ENCODE results near the gene FGD5. TPM values are rescaled to one million over a fixed set of nuclear protein-coding genes. Genes with fewer than 3 reads are reported as not detected.

Gene FGD5
- polyA plus RNA-seq, 3 donors: 0.03 TPM; not detected in 2

DNA sequence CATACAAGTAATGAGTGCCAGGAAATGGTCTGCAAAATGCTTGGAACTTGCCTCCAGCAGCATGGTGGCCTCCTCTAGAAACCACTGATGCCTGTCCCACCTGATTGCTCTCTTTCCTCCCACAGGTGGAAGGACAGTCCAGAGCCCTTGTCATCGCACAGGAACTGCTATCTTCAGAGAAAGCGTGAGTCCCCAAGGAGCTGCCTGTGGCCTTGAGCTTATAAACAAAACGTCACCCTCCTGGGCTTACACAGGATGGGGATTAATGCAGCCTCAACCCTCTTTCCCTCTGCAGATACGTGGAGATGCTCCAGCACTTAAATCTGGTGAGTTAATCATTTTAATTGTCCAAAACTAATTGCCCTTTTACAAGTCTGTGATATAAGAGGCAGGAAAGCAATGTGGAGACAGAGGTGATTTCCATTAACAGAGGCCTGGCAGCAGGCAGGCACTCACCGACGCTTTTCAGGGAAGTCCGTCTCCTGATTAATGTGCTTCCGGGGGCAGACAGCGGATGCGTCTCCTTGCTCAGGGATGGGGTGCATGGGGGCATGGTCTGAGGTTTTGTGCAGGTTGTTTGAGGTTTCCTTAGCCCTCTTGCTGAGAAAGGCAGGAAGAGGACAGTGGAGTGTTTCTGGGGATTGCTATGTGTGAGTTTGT, 61.8 kb downstream of the FGD5 start:
- Mint-ChIP-seq H3K27me3 (ENCODE audit: low read depth in 3 of 3) (peaks cover 0 to 5% (median 4%) of the 10 kb centered on the region in 3 donors), H3K27ac (peak overlapping the region in 1 of 7 donors; percentile 30), H3K4me3 (no peak overlapping the region), H3K4me1 (peaks cover 5% of the 10 kb centered on the region), H3K9me3 (no peaks in the 10 kb centered on the region), H3K36me3 (no peaks in the 10 kb centered on the region)
- H3K9ac ChIP-seq (ENCODE audit: insufficient read depth, low read length, poor library complexity, severe bottlenecking): no peak overlapping the region
- H3K4me2 ChIP-seq (replicated peaks; ENCODE audit: extremely low read depth, low read length, poor library complexity, severe bottlenecking): no peak overlapping the region
- H3K36me3 ChIP-seq (replicated peaks in 1 of 2; ENCODE audit: control insufficient read depth in 1 of 2, insufficient read depth in 2 of 2, low read length in 2 of 2): no peaks in the 10 kb centered on the region
- no peak overlapping the region for H3K27ac ChIP-seq (ENCODE audit: low read depth in 1 of 2, low read length in 2 of 2)
- H3K4me3 ChIP-seq (replicated peaks in 1 of 3; ENCODE audit: low read depth in 2 of 3, low read length in 3 of 3): no peak overlapping the region
- DNase-seq: no peak
- H4K20me1 ChIP-seq (ENCODE audit: insufficient read depth, low read length): no peaks in the 10 kb centered on the region
- no peaks in the 10 kb centered on the region for H3K4me1 ChIP-seq (ENCODE audit: control insufficient read depth in 1 of 2, insufficient read depth in 2 of 2, low read length in 2 of 2)
- H3K27me3 ChIP-seq (ENCODE audit: control insufficient read depth in 2 of 2, insufficient read depth in 2 of 2, low read length in 2 of 2): no peaks in the 10 kb centered on the region
- no peaks in the 10 kb centered on the region for H3K9me3 ChIP-seq (replicated peaks in 1 of 2; ENCODE audit: control insufficient read depth in 1 of 2, insufficient read depth in 1 of 2, low read length in 2 of 2)
- TF ChIP-seq, protein P1, sequence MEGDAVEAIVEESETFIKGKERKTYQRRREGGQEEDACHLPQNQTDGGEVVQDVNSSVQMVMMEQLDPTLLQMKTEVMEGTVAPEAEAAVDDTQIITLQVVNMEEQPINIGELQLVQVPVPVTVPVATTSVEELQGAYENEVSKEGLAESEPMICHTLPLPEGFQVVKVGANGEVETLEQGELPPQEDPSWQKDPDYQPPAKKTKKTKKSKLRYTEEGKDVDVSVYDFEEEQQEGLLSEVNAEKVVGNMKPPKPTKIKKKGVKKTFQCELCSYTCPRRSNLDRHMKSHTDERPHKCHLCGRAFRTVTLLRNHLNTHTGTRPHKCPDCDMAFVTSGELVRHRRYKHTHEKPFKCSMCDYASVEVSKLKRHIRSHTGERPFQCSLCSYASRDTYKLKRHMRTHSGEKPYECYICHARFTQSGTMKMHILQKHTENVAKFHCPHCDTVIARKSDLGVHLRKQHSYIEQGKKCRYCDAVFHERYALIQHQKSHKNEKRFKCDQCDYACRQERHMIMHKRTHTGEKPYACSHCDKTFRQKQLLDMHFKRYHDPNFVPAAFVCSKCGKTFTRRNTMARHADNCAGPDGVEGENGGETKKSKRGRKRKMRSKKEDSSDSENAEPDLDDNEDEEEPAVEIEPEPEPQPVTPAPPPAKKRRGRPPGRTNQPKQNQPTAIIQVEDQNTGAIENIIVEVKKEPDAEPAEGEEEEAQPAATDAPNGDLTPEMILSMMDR (IDR thresholded peaks at IDR 0.05): no peak
- H3K79me2 ChIP-seq (ENCODE audit: insufficient read depth, low read length): no peaks in the 10 kb centered on the region
- WGBS (ENCODE audit: insufficient coverage): 30% methylated on average over 8 of the region's 10 CpGs
- H2AFZ ChIP-seq (ENCODE audit: insufficient read depth, low read depth, low read length, poor library complexity, severe bottlenecking): no peak overlapping the region
- intact Hi-C loops (cut with micrococcal nuclease): no loop called here

DNA sequence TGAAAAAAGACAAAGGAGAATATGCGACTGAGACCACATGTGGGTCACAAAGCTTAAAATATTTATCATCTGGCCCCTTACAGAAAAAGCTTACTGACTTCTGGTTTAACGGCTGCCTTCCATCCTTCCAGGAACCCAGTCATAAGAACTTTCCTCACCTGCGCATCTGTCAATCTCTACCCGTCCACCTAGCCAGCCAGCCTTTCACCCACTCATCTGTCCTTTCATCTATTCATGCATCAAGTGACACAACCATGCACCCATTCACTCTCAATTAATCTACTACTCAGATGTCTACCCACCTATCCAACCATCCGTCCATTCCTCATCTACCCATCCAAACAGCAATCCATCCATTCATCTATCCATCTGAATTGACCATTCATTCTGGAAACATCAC, 64.5 kb downstream of the FGD5 start:
- TF ChIP-seq, protein P1 (IDR thresholded peaks at IDR 0.05): no peak
- Histone ChIP-seq H3K79me2 (ENCODE audit: insufficient read depth, low read length) (no peaks in the 10 kb centered on the region), H3K27me3 (ENCODE audit: control insufficient read depth in 2 of 2, insufficient read depth in 2 of 2, low read length in 2 of 2) (no peaks in the 10 kb centered on the region), H3K36me3 (replicated peaks in 1 of 2; ENCODE audit: control insufficient read depth in 1 of 2, insufficient read depth in 2 of 2, low read length in 2 of 2) (no peaks in the 10 kb centered on the region), H3K9ac (ENCODE audit: insufficient read depth, low read length, poor library complexity, severe bottlenecking) (no peak overlapping the region), H3K4me2 (replicated peaks; ENCODE audit: extremely low read depth, low read length, poor library complexity, severe bottlenecking) (no peak overlapping the region), H4K20me1 (ENCODE audit: insufficient read depth, low read length) (no peaks in the 10 kb centered on the region), H3K4me1 (ENCODE audit: control insufficient read depth in 1 of 2, insufficient read depth in 2 of 2, low read length in 2 of 2) (no peaks in the 10 kb centered on the region), H2AFZ (ENCODE audit: insufficient read depth, low read depth, low read length, poor library complexity, severe bottlenecking) (no peak overlapping the region), H3K4me3 (replicated peaks in 1 of 3; ENCODE audit: low read depth in 2 of 3, low read length in 3 of 3) (no peak overlapping the region), H3K9me3 (replicated peaks in 1 of 2; ENCODE audit: control insufficient read depth in 1 of 2, insufficient read depth in 1 of 2, low read length in 2 of 2) (no peaks in the 10 kb centered on the region), H3K27ac (ENCODE audit: low read depth in 1 of 2, low read length in 2 of 2) (no peak overlapping the region)
- H3K36me3 Mint-ChIP-seq: no peaks in the 10 kb centered on the region
- H3K27me3 Mint-ChIP-seq (ENCODE audit: low read depth in 3 of 3): peaks cover 2 to 7% (median 2%) of the 10 kb centered on the region in 3 donors
- no peak overlapping the region for H3K27ac Mint-ChIP-seq
- H3K9me3 Mint-ChIP-seq: no peaks in the 10 kb centered on the region
- no peak for DNase-seq
- 93% methylated on average over 5 of the region's 5 CpGs for WGBS (ENCODE audit: insufficient coverage)
- H3K4me3 Mint-ChIP-seq: no peak overlapping the region
- intact Hi-C loops (cut with micrococcal nuclease): no loop called here
- H3K4me1 Mint-ChIP-seq: peaks cover 5% of the 10 kb centered on the region
